SK-N-SH treated with all-trans-retinoic acid at 6 μM for 48 hours (cell line): ENCODE measurements around the gene MB21D2.
"Not testable (repeated sequence)": the region's sequence is repeated elsewhere in the genome, so short reads cannot be mapped to it uniquely, and the experiment has no call there.

Experiments
- ATAC-seq: fragments of 200-7000 bp; cut with Tn5 transposase; 3 replicates; pipeline ENCODE4 v1.9.1; 2020; ENCODE audit warnings: mild to moderate bottlenecking, moderate library complexity
- ARNTL ChIP-seq: fragments of 450-650 bp; formaldehyde crosslinking; IDR thresholded peaks from 2 replicates; pipeline ENCODE4 v1.5.0; 2020; ENCODE audit warnings: low read depth, mild to moderate bottlenecking, moderate library complexity, borderline replicate concordance
- BACH2 ChIP-seq: fragments of 250-450 bp; sonication (Bioruptor Pico); IDR thresholded peaks from 2 replicates; pipeline ENCODE4 v1.9.0; 2021; ENCODE audit warnings: mild to moderate bottlenecking, borderline replicate concordance
- CSDC2 ChIP-seq: fragments of 250-450 bp; sonication (Bioruptor Pico); IDR thresholded peaks from 2 replicates; pipeline ENCODE4 v1.5.0; 2020; ENCODE audit warnings: mild to moderate bottlenecking, moderate library complexity
- ESRRG ChIP-seq: fragments of 250-450 bp; sonication (Bioruptor Pico); IDR thresholded peaks from 2 replicates; pipeline ENCODE4 v1.6.1; 2021; ENCODE audit warnings: mild to moderate bottlenecking
- GLIS3 ChIP-seq: fragments of 250-450 bp; sonication (Bioruptor Pico); IDR thresholded peaks from 2 replicates; pipeline ENCODE4 v1.5.0; 2020; ENCODE audit warnings: mild to moderate bottlenecking, moderate library complexity
- ISL1 ChIP-seq: fragments of 250-450 bp; sonication (Bioruptor Pico); IDR thresholded peaks from 2 replicates; pipeline ENCODE4 v2.1.2; 2022; ENCODE audit warnings: mild to moderate bottlenecking, moderate library complexity
- OSR1 ChIP-seq: fragments of 250-450 bp; sonication (Bioruptor Pico); IDR thresholded peaks from 2 replicates; pipeline ENCODE4 v1.8.0; 2022; ENCODE audit warnings: moderate library complexity, mild to moderate bottlenecking, inconsistent platforms
- PPARA ChIP-seq: fragments of 250-450 bp; sonication (Bioruptor Pico); IDR thresholded peaks from 2 replicates; pipeline ENCODE4 v1.5.0; 2020; ENCODE audit warnings: mild to moderate bottlenecking, borderline replicate concordance
- RARB ChIP-seq: fragments of 250-450 bp; sonication (Bioruptor Pico); IDR thresholded peaks from 2 replicates; pipeline ENCODE4 v1.8.0; 2021; ENCODE audit warnings: mild to moderate bottlenecking, moderate library complexity
- SNAI2 ChIP-seq: fragments of 250-450 bp; sonication (Bioruptor Pico); IDR thresholded peaks from 2 replicates; pipeline ENCODE4 v1.5.0; 2020; ENCODE audit warnings: mild to moderate bottlenecking, moderate library complexity
- TCF4 ChIP-seq: fragments of 250-450 bp; sonication (Bioruptor Pico); IDR thresholded peaks from 2 replicates; pipeline ENCODE4 v1.8.0; 2021; ENCODE audit warnings: mild to moderate bottlenecking, moderate library complexity, borderline replicate concordance
- TOX ChIP-seq: fragments of 250-450 bp; sonication (Bioruptor Pico); IDR thresholded peaks from 2 replicates; pipeline ENCODE4 v1.8.0; 2021; ENCODE audit warnings: mild to moderate bottlenecking, moderate library complexity, borderline replicate concordance
- ZC3H10 ChIP-seq: fragments of 250-450 bp; sonication (Bioruptor Pico); IDR thresholded peaks from 2 replicates; pipeline ENCODE4 v1.5.1; 2021; ENCODE audit warnings: mild to moderate bottlenecking, moderate library complexity
- ZFP3 ChIP-seq: fragments of 250-450 bp; sonication (Bioruptor Pico); IDR thresholded peaks from 2 replicates; pipeline ENCODE4 v1.5.0; 2020; ENCODE audit warnings: mild to moderate bottlenecking, moderate library complexity
- ZFP30 ChIP-seq: fragments of 450-650 bp; formaldehyde crosslinking; IDR thresholded peaks from 2 replicates; pipeline ENCODE4 v1.5.0; 2022; ENCODE audit warnings: mild to moderate bottlenecking, moderate library complexity
- ZNF565 ChIP-seq: fragments of 450-650 bp; formaldehyde crosslinking; conservative IDR thresholded peaks from 2 replicates; pipeline ENCODE4 v1.5.0; 2020; ENCODE audit warnings: low read depth, mild to moderate bottlenecking, moderate library complexity
- ZNF8 ChIP-seq: fragments of 450-650 bp; formaldehyde crosslinking; IDR thresholded peaks from 2 replicates; pipeline ENCODE4 v1.5.0; 2020; ENCODE audit warnings: mild to moderate bottlenecking, moderate library complexity
- TF ChIP-seq, protein P1 (sequence below): fragments of 250-450 bp; sonication (Bioruptor Pico); IDR thresholded peaks from 2 replicates; pipeline ENCODE4 v1.5.1; 2021; ENCODE audit warnings: mild to moderate bottlenecking, moderate library complexity
- TF ChIP-seq, protein P2 (sequence below): fragments of 250-450 bp; sonication (Bioruptor Pico); IDR thresholded peaks from 2 replicates; pipeline ENCODE4 v1.5.0; 2020; ENCODE audit warnings: mild to moderate bottlenecking, moderate library complexity
- TF ChIP-seq, protein P3 (sequence below): fragments of 250-450 bp; sonication (Bioruptor Pico); IDR thresholded peaks from 2 replicates; pipeline ENCODE4 v1.8.0; 2021; ENCODE audit warnings: low read depth, mild to moderate bottlenecking, moderate library complexity, borderline replicate concordance
- TF ChIP-seq, protein P4 (sequence below): fragments of 250-450 bp; sonication (Bioruptor Pico); IDR thresholded peaks from 2 replicates; pipeline ENCODE4 v1.5.1; 2020; ENCODE audit warnings: low read depth, mild to moderate bottlenecking, moderate library complexity
- TF ChIP-seq, protein P5 (sequence below): fragments of 250-450 bp; sonication (Bioruptor Pico); IDR thresholded peaks from 2 replicates; pipeline ENCODE4 v1.8.0; 2020; ENCODE audit warnings: mild to moderate bottlenecking, moderate library complexity, borderline replicate concordance

MB21D2 gene

DNA sequence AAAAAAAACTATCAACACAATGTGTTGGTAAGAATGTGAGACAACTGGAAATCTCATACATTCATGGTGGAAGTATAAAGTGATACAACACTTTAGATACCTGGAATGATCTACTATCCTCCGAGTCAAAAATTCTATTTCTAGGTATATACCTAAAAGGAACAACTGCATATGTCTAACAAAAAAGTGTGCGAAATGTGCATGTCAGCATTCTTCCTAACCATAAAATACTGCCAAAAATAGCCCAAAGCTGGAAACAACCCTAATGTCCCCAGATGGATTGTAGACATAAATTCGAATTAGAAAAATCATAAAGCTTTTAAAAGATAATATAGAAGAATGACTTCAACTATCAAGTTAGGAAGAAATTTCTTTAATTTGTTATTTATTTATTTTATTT, 139.1 kb downstream of the MB21D2 start:
- TF ChIP-seq PPARA (CRISPR knock-in tag), result no peak
- TF ChIP-seq RARB, result no peak
- no peak for TF ChIP-seq TCF4
- no peak for TF ChIP-seq ESRRG (CRISPR knock-in tag)
- no peak for TF ChIP-seq ZFP3 (CRISPR knock-in tag)
- no peak for TF ChIP-seq TOX (CRISPR knock-in tag)
- no peak for TF ChIP-seq BACH2
- TF ChIP-seq CSDC2 (CRISPR knock-in tag), result no peak
- TF ChIP-seq OSR1, result no peak
- TF ChIP-seq, protein P1, sequence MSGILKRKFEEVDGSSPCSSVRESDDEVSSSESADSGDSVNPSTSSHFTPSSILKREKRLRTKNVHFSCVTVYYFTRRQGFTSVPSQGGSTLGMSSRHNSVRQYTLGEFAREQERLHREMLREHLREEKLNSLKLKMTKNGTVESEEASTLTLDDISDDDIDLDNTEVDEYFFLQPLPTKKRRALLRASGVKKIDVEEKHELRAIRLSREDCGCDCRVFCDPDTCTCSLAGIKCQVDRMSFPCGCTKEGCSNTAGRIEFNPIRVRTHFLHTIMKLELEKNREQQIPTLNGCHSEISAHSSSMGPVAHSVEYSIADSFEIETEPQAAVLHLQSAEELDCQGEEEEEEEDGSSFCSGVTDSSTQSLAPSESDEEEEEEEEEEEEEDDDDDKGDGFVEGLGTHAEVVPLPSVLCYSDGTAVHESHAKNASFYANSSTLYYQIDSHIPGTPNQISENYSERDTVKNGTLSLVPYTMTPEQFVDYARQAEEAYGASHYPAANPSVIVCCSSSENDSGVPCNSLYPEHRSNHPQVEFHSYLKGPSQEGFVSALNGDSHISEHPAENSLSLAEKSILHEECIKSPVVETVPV, result no peak
- TF ChIP-seq SNAI2 (CRISPR knock-in tag), result no peak
- TF ChIP-seq, protein P2, sequence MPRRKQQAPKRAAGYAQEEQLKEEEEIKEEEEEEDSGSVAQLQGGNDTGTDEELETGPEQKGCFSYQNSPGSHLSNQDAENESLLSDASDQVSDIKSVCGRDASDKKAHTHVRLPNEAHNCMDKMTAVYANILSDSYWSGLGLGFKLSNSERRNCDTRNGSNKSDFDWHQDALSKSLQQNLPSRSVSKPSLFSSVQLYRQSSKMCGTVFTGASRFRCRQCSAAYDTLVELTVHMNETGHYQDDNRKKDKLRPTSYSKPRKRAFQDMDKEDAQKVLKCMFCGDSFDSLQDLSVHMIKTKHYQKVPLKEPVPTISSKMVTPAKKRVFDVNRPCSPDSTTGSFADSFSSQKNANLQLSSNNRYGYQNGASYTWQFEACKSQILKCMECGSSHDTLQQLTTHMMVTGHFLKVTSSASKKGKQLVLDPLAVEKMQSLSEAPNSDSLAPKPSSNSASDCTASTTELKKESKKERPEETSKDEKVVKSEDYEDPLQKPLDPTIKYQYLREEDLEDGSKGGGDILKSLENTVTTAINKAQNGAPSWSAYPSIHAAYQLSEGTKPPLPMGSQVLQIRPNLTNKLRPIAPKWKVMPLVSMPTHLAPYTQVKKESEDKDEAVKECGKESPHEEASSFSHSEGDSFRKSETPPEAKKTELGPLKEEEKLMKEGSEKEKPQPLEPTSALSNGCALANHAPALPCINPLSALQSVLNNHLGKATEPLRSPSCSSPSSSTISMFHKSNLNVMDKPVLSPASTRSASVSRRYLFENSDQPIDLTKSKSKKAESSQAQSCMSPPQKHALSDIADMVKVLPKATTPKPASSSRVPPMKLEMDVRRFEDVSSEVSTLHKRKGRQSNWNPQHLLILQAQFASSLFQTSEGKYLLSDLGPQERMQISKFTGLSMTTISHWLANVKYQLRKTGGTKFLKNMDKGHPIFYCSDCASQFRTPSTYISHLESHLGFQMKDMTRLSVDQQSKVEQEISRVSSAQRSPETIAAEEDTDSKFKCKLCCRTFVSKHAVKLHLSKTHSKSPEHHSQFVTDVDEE (CRISPR knock-in tag), result no peak
- TF ChIP-seq ZC3H10 (CRISPR knock-in tag), result no peak
- no peak for TF ChIP-seq GLIS3 (CRISPR knock-in tag)
- TF ChIP-seq, protein P3, sequence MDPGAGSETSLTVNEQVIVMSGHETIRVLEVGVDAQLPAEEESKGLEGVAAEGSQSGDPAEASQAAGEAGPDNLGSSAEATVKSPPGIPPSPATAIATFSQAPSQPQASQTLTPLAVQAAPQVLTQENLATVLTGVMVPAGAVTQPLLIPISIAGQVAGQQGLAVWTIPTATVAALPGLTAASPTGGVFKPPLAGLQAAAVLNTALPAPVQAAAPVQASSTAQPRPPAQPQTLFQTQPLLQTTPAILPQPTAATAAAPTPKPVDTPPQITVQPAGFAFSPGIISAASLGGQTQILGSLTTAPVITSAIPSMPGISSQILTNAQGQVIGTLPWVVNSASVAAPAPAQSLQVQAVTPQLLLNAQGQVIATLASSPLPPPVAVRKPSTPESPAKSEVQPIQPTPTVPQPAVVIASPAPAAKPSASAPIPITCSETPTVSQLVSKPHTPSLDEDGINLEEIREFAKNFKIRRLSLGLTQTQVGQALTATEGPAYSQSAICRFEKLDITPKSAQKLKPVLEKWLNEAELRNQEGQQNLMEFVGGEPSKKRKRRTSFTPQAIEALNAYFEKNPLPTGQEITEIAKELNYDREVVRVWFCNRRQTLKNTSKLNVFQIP, result no peak
- no peak for TF ChIP-seq ARNTL (CRISPR knock-in tag)
- TF ChIP-seq, protein P4, sequence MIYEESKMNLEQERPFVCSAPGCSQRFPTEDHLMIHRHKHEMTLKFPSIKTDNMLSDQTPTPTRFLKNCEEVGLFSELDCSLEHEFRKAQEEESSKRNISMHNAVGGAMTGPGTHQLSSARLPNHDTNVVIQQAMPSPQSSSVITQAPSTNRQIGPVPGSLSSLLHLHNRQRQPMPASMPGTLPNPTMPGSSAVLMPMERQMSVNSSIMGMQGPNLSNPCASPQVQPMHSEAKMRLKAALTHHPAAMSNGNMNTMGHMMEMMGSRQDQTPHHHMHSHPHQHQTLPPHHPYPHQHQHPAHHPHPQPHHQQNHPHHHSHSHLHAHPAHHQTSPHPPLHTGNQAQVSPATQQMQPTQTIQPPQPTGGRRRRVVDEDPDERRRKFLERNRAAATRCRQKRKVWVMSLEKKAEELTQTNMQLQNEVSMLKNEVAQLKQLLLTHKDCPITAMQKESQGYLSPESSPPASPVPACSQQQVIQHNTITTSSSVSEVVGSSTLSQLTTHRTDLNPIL, result no peak
- TF ChIP-seq, protein P5, sequence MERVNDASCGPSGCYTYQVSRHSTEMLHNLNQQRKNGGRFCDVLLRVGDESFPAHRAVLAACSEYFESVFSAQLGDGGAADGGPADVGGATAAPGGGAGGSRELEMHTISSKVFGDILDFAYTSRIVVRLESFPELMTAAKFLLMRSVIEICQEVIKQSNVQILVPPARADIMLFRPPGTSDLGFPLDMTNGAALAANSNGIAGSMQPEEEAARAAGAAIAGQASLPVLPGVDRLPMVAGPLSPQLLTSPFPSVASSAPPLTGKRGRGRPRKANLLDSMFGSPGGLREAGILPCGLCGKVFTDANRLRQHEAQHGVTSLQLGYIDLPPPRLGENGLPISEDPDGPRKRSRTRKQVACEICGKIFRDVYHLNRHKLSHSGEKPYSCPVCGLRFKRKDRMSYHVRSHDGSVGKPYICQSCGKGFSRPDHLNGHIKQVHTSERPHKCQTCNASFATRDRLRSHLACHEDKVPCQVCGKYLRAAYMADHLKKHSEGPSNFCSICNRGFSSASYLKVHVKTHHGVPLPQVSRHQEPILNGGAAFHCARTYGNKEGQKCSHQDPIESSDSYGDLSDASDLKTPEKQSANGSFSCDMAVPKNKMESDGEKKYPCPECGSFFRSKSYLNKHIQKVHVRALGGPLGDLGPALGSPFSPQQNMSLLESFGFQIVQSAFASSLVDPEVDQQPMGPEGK (CRISPR knock-in tag), result no peak
- no peak for TF ChIP-seq ZNF8
- no peak for TF ChIP-seq ZFP30 (CRISPR knock-in tag)
- ATAC-seq, result no peak

DNA sequence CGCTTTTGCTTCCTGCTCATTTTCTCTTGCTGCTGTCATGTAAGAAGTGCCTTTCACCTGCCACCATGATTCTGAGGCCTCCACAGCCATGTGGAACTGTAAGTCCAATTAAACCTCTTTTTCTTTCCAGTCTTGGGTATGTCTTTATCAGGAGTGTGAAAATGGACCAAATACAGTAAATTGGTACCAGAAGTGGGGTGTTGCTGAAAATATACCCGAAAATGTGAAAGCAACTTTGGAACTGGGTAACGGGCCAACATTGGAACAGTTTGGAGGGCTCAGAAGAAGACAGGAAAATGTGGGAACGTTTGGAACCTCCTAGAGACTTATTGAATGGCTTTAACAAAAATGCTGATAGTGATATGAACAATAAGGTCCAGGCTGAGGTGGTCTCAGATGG, 143.3 kb downstream of the MB21D2 start:
- ATAC-seq, result not testable (repeated sequence)

DNA sequence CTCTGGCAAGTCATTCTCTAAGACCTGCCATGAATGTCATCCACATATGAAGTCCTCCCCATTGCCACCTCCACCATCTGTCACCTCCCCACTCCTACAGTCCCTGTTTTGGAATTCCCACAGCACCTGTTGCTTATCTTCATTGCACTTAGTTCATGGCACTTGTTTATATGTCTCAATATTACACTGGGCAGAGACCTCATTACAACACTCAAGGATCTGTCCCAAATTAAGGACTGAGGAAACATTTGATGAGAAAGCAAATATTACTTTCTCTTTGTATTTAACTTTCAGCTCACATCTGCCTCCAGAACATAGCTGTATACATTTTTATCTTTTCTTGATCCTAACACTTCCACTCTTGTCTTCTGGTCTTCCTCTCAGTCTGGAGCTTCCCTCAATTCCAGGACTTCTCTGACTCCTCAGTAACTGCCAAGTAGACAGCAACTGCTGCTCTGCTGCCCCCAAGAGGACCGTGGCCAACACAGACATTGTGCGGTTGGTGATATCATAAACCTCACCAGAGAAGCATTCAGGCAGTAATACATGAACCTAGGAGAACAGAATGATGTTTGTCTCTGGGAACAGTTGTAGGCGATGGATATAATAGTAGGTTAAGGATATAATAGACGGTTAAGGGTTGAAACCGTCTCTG, 145.3 kb downstream of the MB21D2 start:
- peak; percentile 89 for ATAC-seq
- TF ChIP-seq ZFP3 (CRISPR knock-in tag), result no peak
- TF ChIP-seq TCF4, result no peak
- TF ChIP-seq TOX (CRISPR knock-in tag), result no peak
- TF ChIP-seq, protein P3, result no peak
- TF ChIP-seq ISL1, result no peak
- TF ChIP-seq ESRRG (CRISPR knock-in tag), result no peak
- TF ChIP-seq BACH2, result no peak
- no peak for TF ChIP-seq ZC3H10 (CRISPR knock-in tag)
- no peak for TF ChIP-seq RARB
- TF ChIP-seq SNAI2 (CRISPR knock-in tag), result no peak
- TF ChIP-seq ZNF565, result no peak
- TF ChIP-seq OSR1, result no peak
- TF ChIP-seq, protein P1, result no peak
- no peak for TF ChIP-seq CSDC2 (CRISPR knock-in tag)
- TF ChIP-seq PPARA (CRISPR knock-in tag), result no peak
- TF ChIP-seq ZNF8, result no peak
- TF ChIP-seq, all 23 proteins: peak for 0
